ENCODE data around the gene MAB21L2.

Gene MAB21L2

DNA sequence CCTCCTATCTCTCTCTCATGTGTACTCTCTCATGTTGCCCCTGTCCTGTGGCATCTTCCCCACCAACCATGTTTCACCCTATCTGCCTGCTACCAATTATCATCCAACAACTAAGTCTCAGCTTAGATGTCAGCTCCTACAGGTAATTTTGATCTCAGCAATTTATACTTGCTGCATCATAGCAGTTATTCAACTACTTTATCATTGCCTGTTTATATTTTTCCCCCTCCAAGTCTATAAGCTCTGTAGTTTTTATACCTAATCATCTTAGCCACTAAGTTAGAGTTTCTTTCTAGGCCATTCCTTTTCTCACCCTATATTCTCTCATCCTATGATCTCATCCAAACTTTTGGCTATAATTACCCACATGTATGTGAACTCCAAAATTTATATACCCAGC lies 50.7 kb downstream of the MAB21L2 start:
- TF ChIP-seq, protein P1, sequence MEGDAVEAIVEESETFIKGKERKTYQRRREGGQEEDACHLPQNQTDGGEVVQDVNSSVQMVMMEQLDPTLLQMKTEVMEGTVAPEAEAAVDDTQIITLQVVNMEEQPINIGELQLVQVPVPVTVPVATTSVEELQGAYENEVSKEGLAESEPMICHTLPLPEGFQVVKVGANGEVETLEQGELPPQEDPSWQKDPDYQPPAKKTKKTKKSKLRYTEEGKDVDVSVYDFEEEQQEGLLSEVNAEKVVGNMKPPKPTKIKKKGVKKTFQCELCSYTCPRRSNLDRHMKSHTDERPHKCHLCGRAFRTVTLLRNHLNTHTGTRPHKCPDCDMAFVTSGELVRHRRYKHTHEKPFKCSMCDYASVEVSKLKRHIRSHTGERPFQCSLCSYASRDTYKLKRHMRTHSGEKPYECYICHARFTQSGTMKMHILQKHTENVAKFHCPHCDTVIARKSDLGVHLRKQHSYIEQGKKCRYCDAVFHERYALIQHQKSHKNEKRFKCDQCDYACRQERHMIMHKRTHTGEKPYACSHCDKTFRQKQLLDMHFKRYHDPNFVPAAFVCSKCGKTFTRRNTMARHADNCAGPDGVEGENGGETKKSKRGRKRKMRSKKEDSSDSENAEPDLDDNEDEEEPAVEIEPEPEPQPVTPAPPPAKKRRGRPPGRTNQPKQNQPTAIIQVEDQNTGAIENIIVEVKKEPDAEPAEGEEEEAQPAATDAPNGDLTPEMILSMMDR (IDR thresholded peaks at IDR 0.05; ENCODE audit: control insufficient read depth, extremely low read depth, insufficient read depth), result no peak
- no peak overlapping the region for H3K4me3 ChIP-seq (ENCODE audit: low read depth, low read length)
- no peak for DNase-seq (ENCODE audit: low read depth)
